ENCODE measurements around the gene ITGB3.

ITGB3 gene

GRCh38 chr17:47275245-47275984 is 21.8 kb downstream of the ITGB3 start:
- no peak for DNase-seq (ENCODE audit: low read depth in 2 of 2)

- DNase-seq (ENCODE audit: low read depth in 2 of 2): no peak
Observed at GRCh38 chr17:47276444-47276843, 22.8 kb downstream of the ITGB3 start.

GRCh38 chr17:47276868-47277267 is 23.2 kb downstream of the ITGB3 start:
- no peak for DNase-seq (ENCODE audit: low read depth in 2 of 2)

- DNase-seq (ENCODE audit: low read depth in 2 of 2): no peak
Observed at GRCh38 chr17:47277921-47278320, 24.3 kb downstream of the ITGB3 start.

GRCh38 chr17:47278561-47278960 is 24.9 kb downstream of the ITGB3 start:
- no peak for DNase-seq (ENCODE audit: low read depth in 2 of 2)

GRCh38 chr17:47279062-47279801 is 25.6 kb downstream of the ITGB3 start:
- DNase-seq (ENCODE audit: low read depth in 2 of 2): no peak

- no peak for DNase-seq (ENCODE audit: low read depth in 2 of 2)
Observed at GRCh38 chr17:47280072-47280811, 26.6 kb downstream of the ITGB3 start.

GRCh38 chr17:47281216-47281615 is 27.6 kb downstream of the ITGB3 start:
- DNase-seq (ENCODE audit: low read depth in 2 of 2): no peak

GRCh38 chr17:47285003-47285402 is 31.4 kb downstream of the ITGB3 start:
- no peak for DNase-seq (ENCODE audit: low read depth in 2 of 2)

- DNase-seq (ENCODE audit: low read depth in 2 of 2): no peak
Observed at GRCh38 chr17:47286198-47286914, 32.7 kb downstream of the ITGB3 start.

GRCh38 chr17:47287068-47287467 is 33.4 kb downstream of the ITGB3 start:
- no peak for DNase-seq (ENCODE audit: low read depth in 2 of 2)

- DNase-seq (ENCODE audit: low read depth in 2 of 2): no peak
Observed at GRCh38 chr17:47287639-47288038, 34.0 kb downstream of the ITGB3 start.

- no peak for DNase-seq (ENCODE audit: low read depth in 2 of 2)
Observed at GRCh38 chr17:47288531-47289116, 35.0 kb downstream of the ITGB3 start.

- no peak for DNase-seq (ENCODE audit: low read depth in 2 of 2)
Observed at GRCh38 chr17:47289302-47289701, 35.7 kb downstream of the ITGB3 start.

GRCh38 chr17:47290870-47291241 is 37.2 kb downstream of the ITGB3 start:
- no peak for DNase-seq (ENCODE audit: low read depth in 2 of 2)

- no peak for DNase-seq (ENCODE audit: low read depth in 2 of 2)
Observed at GRCh38 chr17:47291242-47291873, 37.7 kb downstream of the ITGB3 start.

- DNase-seq (ENCODE audit: low read depth in 2 of 2): no peak
Observed at GRCh38 chr17:47292206-47292605, 38.6 kb downstream of the ITGB3 start.

- no peak for DNase-seq (ENCODE audit: low read depth in 2 of 2)
Observed at GRCh38 chr17:47295037-47295873, 41.6 kb downstream of the ITGB3 start.

- no peak for DNase-seq (ENCODE audit: low read depth in 2 of 2)
Observed at GRCh38 chr17:47295874-47296255, 42.2 kb downstream of the ITGB3 start.
